K562 (cell line): ENCODE measurements around the gene AMN1. TPM values are rescaled to one million over a fixed set of nuclear protein-coding genes. Genes with fewer than 3 reads are reported as not detected.

Experiments
- KDM1A ChIP-seq, 2 experiments: fragments of 450-650 bp; IDR thresholded peaks; 2 replicates each; pipeline ENCODE4 v1.6.1; 2016; ENCODE audit warnings: mild to moderate bottlenecking in 2 of 2
- MTF1 ChIP-seq: fragments of 250-450 bp; sonication (Bioruptor Pico); IDR thresholded peaks from 2 replicates; pipeline ENCODE4 v1.9.0; 2021; ENCODE audit warnings: moderate library complexity, mild to moderate bottlenecking, inconsistent platforms, borderline replicate concordance
- POLR2B ChIP-seq: fragments of 450-650 bp; IDR thresholded peaks from 2 replicates; pipeline ENCODE4 v1.6.1; 2018; ENCODE audit warnings: low read depth; ENCODE audit not compliant: partially characterized antibody
- POLR2G ChIP-seq: fragments of 200-400 bp; formaldehyde crosslinking; IDR thresholded peaks from 2 replicates; pipeline ENCODE4 v1.6.1; 2017; ENCODE audit warnings: low read depth, mild to moderate bottlenecking, antibody characterized with exemption, low read length, moderate library complexity
- polyA plus RNA-seq, 8 experiments: library from polyadenylated mRNA; depleted of rRNA in 4 of 8; stranded (reverse) in 5 of 8; unstranded in 3 of 8; fragments of >200 nt; fragmentation: Nextera tagmentation in 2 of 8; fragmentation: Illumina TruSeq in 1 of 8; extraction: Ambion mirVana in 2 of 8; extraction: Trizol in 1 of 8; gene quantifications; 2 replicates each; pipeline versions ENCODE4 v1.2.1 to v1.2.3, GENCODE V29; 2011 to 2014; ENCODE audit warnings: inconsistent platforms in 1 of 8, missing spikeins in 1 of 8
- total RNA-seq, 7 experiments: library from RNA; depleted of rRNA in 6 of 7; stranded (reverse); fragments of >200 nt in 6 of 7; fragmentation: Illumina TruSeq in 2 of 7; extraction: Trizol in 2 of 7; gene quantifications; 2 replicates each; pipeline versions ENCODE4 v1.2.1 to v1.2.3, GENCODE V29; 2011 to 2021; ENCODE audit warnings: low replicate concordance in 1 of 7
- TF ChIP-seq, protein P1 (sequence below): fragments of 200-800 bp; sonication (Bioruptor generic); IDR thresholded peaks from 2 replicates; pipeline ENCODE4 v1.6.1; 2016; ENCODE audit warnings: missing genetic modification characterization, missing compliant biosample characterization
- TF ChIP-seq, protein P2 (sequence below), 2 experiments: fragments of 250-450 bp in 1 of 2; fragments of 450-650 bp in 1 of 2; sonication (Bioruptor Pico) in 1 of 2; IDR thresholded peaks; 2 replicates each; pipeline versions ENCODE4 v1.6.1 to v1.8.0; 2016 to 2021; ENCODE audit warnings: mild to moderate bottlenecking in 2 of 2, moderate library complexity in 2 of 2, missing compliant biosample characterization in 1 of 2, missing genetic modification characterization in 1 of 2
- TF ChIP-seq, protein P3 (sequence below): fragments of 200-600 bp; sonication (generic); IDR thresholded peaks from one replicate; pipeline ENCODE4 v1.6.1; 2012; ENCODE audit warnings: mild to moderate bottlenecking, low read depth, low read length, inconsistent platforms

The AMN1 gene
- total and polyA plus RNA-seq, 9 of the 15 experiments (the other 6 are each of a cell fraction or from before 2014, with no cell fraction given): 5.2 to 27.6 (median 13.0) TPM

DNA sequence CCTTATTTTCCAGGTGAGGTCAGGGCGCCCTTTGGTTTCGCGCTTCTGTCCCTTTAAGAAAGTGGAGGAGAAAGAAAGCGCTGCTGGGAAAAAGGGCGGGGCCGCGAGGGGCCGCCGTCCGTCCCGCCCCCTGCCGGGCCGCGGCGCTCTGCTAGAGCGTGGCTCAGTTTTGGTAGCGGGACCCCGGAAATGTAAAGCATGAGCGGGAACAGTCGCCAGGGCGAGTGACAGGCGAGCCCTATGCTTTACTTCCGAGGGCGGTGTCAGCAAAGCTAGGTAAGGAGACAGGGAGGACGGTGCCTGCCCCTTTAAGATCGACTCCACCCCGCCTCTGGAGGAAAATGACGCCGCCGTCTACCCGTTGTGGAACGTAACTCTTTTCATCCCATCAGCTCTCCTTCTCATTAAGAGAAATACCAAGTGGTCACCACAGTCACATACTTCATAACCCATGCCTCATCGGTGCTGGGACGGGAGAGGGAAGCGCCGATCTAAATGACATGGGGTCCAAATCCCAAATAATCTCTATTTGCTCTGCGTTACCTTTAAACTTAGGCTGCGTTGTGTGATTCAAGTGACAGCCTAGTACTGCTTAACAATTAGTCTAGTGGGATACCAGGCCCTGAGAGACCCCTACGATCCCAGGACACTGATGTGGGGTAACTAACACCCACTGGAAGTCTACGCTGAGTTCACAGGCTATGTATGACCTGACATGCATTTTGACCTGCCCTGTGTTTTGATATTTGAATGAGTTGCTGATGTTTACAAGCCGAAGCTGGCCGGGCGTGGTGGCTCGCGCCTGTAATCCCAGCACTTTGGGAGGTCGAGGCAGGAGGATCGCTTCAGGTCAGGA, 69.5 kb downstream of the AMN1 start, which contains the start of gene ETFBKMT (continued):
- TF ChIP-seq, protein P1, sequence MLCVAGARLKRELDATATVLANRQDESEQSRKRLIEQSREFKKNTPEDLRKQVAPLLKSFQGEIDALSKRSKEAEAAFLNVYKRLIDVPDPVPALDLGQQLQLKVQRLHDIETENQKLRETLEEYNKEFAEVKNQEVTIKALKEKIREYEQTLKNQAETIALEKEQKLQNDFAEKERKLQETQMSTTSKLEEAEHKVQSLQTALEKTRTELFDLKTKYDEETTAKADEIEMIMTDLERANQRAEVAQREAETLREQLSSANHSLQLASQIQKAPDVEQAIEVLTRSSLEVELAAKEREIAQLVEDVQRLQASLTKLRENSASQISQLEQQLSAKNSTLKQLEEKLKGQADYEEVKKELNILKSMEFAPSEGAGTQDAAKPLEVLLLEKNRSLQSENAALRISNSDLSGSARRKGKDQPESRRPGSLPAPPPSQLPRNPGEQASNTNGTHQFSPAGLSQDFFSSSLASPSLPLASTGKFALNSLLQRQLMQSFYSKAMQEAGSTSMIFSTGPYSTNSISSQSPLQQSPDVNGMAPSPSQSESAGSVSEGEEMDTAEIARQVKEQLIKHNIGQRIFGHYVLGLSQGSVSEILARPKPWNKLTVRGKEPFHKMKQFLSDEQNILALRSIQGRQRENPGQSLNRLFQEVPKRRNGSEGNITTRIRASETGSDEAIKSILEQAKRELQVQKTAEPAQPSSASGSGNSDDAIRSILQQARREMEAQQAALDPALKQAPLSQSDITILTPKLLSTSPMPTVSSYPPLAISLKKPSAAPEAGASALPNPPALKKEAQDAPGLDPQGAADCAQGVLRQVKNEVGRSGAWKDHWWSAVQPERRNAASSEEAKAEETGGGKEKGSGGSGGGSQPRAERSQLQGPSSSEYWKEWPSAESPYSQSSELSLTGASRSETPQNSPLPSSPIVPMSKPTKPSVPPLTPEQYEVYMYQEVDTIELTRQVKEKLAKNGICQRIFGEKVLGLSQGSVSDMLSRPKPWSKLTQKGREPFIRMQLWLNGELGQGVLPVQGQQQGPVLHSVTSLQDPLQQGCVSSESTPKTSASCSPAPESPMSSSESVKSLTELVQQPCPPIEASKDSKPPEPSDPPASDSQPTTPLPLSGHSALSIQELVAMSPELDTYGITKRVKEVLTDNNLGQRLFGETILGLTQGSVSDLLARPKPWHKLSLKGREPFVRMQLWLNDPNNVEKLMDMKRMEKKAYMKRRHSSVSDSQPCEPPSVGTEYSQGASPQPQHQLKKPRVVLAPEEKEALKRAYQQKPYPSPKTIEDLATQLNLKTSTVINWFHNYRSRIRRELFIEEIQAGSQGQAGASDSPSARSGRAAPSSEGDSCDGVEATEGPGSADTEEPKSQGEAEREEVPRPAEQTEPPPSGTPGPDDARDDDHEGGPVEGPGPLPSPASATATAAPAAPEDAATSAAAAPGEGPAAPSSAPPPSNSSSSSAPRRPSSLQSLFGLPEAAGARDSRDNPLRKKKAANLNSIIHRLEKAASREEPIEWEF (CRISPR knock-in tag): no peak
- TF ChIP-seq, protein P2, sequence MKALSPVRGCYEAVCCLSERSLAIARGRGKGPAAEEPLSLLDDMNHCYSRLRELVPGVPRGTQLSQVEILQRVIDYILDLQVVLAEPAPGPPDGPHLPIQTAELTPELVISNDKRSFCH (CRISPR knock-in tag; IDR thresholded peaks at IDR 0.05): no peak
- TF ChIP-seq, protein P2 (tag; IDR thresholded peaks at IDR 0.05): peak; percentile 46; the same call in 1 of the 2 replicates
- TF ChIP-seq POLR2G (peak; percentile 62), KDM1A (IDR thresholded peaks at IDR 0.05) (no peak), POLR2B (peak; percentile 85), MTF1 (CRISPR knock-in tag) (no peak)
- TF ChIP-seq, protein P3, sequence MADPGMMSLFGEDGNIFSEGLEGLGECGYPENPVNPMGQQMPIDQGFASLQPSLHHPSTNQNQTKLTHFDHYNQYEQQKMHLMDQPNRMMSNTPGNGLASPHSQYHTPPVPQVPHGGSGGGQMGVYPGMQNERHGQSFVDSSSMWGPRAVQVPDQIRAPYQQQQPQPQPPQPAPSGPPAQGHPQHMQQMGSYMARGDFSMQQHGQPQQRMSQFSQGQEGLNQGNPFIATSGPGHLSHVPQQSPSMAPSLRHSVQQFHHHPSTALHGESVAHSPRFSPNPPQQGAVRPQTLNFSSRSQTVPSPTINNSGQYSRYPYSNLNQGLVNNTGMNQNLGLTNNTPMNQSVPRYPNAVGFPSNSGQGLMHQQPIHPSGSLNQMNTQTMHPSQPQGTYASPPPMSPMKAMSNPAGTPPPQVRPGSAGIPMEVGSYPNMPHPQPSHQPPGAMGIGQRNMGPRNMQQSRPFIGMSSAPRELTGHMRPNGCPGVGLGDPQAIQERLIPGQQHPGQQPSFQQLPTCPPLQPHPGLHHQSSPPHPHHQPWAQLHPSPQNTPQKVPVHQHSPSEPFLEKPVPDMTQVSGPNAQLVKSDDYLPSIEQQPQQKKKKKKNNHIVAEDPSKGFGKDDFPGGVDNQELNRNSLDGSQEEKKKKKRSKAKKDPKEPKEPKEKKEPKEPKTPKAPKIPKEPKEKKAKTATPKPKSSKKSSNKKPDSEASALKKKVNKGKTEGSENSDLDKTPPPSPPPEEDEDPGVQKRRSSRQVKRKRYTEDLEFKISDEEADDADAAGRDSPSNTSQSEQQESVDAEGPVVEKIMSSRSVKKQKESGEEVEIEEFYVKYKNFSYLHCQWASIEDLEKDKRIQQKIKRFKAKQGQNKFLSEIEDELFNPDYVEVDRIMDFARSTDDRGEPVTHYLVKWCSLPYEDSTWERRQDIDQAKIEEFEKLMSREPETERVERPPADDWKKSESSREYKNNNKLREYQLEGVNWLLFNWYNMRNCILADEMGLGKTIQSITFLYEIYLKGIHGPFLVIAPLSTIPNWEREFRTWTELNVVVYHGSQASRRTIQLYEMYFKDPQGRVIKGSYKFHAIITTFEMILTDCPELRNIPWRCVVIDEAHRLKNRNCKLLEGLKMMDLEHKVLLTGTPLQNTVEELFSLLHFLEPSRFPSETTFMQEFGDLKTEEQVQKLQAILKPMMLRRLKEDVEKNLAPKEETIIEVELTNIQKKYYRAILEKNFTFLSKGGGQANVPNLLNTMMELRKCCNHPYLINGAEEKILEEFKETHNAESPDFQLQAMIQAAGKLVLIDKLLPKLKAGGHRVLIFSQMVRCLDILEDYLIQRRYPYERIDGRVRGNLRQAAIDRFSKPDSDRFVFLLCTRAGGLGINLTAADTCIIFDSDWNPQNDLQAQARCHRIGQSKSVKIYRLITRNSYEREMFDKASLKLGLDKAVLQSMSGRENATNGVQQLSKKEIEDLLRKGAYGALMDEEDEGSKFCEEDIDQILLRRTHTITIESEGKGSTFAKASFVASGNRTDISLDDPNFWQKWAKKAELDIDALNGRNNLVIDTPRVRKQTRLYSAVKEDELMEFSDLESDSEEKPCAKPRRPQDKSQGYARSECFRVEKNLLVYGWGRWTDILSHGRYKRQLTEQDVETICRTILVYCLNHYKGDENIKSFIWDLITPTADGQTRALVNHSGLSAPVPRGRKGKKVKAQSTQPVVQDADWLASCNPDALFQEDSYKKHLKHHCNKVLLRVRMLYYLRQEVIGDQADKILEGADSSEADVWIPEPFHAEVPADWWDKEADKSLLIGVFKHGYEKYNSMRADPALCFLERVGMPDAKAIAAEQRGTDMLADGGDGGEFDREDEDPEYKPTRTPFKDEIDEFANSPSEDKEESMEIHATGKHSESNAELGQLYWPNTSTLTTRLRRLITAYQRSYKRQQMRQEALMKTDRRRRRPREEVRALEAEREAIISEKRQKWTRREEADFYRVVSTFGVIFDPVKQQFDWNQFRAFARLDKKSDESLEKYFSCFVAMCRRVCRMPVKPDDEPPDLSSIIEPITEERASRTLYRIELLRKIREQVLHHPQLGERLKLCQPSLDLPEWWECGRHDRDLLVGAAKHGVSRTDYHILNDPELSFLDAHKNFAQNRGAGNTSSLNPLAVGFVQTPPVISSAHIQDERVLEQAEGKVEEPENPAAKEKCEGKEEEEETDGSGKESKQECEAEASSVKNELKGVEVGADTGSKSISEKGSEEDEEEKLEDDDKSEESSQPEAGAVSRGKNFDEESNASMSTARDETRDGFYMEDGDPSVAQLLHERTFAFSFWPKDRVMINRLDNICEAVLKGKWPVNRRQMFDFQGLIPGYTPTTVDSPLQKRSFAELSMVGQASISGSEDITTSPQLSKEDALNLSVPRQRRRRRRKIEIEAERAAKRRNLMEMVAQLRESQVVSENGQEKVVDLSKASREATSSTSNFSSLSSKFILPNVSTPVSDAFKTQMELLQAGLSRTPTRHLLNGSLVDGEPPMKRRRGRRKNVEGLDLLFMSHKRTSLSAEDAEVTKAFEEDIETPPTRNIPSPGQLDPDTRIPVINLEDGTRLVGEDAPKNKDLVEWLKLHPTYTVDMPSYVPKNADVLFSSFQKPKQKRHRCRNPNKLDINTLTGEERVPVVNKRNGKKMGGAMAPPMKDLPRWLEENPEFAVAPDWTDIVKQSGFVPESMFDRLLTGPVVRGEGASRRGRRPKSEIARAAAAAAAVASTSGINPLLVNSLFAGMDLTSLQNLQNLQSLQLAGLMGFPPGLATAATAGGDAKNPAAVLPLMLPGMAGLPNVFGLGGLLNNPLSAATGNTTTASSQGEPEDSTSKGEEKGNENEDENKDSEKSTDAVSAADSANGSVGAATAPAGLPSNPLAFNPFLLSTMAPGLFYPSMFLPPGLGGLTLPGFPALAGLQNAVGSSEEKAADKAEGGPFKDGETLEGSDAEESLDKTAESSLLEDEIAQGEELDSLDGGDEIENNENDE: no peak
